Neural progenitor cell (in vitro differentiated cells): ENCODE results near the gene KCNH1. TPM values are rescaled to one million over a fixed set of nuclear protein-coding genes. Genes with fewer than 3 reads are reported as not detected.

Source experiments
- DNase-seq: peaks from one replicate; pipeline ENCODE4 v3.0.0-alpha.2; 2016; ENCODE audit warnings: low spot score
- H2AFZ ChIP-seq: fragments of 200-600 bp; sonication (generic); replicated peaks from 2 replicates; pipeline ENCODE4 v1.6.1; 2016; ENCODE audit warnings: antibody characterized with exemption
- H3F3A ChIP-seq: fragments of 200-600 bp; sonication (generic); 2 replicates; pipeline ENCODE4 v1.6.1; 2016; ENCODE audit warnings: antibody characterized with exemption, low read depth
- H3K27ac ChIP-seq: fragments of 200-600 bp; sonication (generic); 2 replicates; pipeline ENCODE4 v1.5.1; 2016; ENCODE audit warnings: mild to moderate bottlenecking
- H3K27me3 ChIP-seq: fragments of 200-600 bp; sonication (generic); 2 replicates; pipeline ENCODE4 v1.6.1; 2016; ENCODE audit warnings: mild to moderate bottlenecking, moderate library complexity
- H3K36me3 ChIP-seq: fragments of 200-600 bp; sonication (generic); 2 replicates; pipeline ENCODE4 v1.5.1; 2016
- H3K4me1 ChIP-seq: fragments of 200-600 bp; sonication (generic); 2 replicates; pipeline ENCODE4 v1.6.1; 2016; ENCODE audit warnings: mixed run types
- H3K4me2 ChIP-seq: fragments of 200-600 bp; sonication (generic); 2 replicates; pipeline ENCODE4 v1.6.1; 2016
- H3K4me3 ChIP-seq: fragments of 200-600 bp; sonication (generic); 2 replicates; pipeline ENCODE4 v1.5.1; 2016
- H3K79me2 ChIP-seq: fragments of 200-600 bp; sonication (generic); 2 replicates; pipeline ENCODE4 v1.6.1; 2016; ENCODE audit warnings: low read depth
- H3K9ac ChIP-seq: fragments of 200-600 bp; sonication (generic); 2 replicates; pipeline ENCODE4 v1.6.1; 2016
- H3K9me3 ChIP-seq: fragments of 200-600 bp; sonication (generic); 2 replicates; pipeline ENCODE4 v1.5.1; 2016; ENCODE audit warnings: low read depth
- H4K20me1 ChIP-seq: fragments of 200-600 bp; sonication (generic); 2 replicates; pipeline ENCODE4 v1.6.1; 2016; ENCODE audit warnings: low read depth
- H3K27ac Mint-ChIP-seq: 3 replicates; pipeline ENCODE4 v1.8.0; 2021; ENCODE audit warnings: mixed read lengths
- H3K27me3 Mint-ChIP-seq: 2 replicates; pipeline ENCODE4 v1.8.0; 2022; ENCODE audit warnings: low read depth, mild to moderate bottlenecking, inconsistent platforms, moderate library complexity, mixed read lengths; ENCODE audit not compliant: insufficient read depth
- H3K36me3 Mint-ChIP-seq: 3 replicates; pipeline ENCODE4 v1.8.0; 2021; ENCODE audit warnings: mixed read lengths
- H3K4me1 Mint-ChIP-seq: 3 replicates; pipeline ENCODE4 v1.8.0; 2021; ENCODE audit warnings: mixed read lengths
- H3K4me3 Mint-ChIP-seq: 3 replicates; pipeline ENCODE4 v1.8.0; 2021; ENCODE audit warnings: mild to moderate bottlenecking, moderate library complexity, mixed read lengths
- H3K9me3 Mint-ChIP-seq: 3 replicates; pipeline ENCODE4 v1.8.0; 2020; ENCODE audit warnings: mixed read lengths
- CTCF ChIP-seq: fragments of 200-600 bp; sonication (generic); IDR thresholded peaks from 2 replicates; pipeline ENCODE4 v1.5.1; 2017; ENCODE audit warnings: antibody characterized with exemption, mild to moderate bottlenecking
- EZH2 ChIP-seq: fragments of 200-600 bp; sonication (generic); IDR thresholded peaks from 2 replicates; pipeline ENCODE4 v1.6.1; 2017; ENCODE audit warnings: antibody characterized with exemption, mild to moderate bottlenecking, moderate library complexity
- EZH2phosphoT487 ChIP-seq: fragments of 200-600 bp; sonication (generic); IDR thresholded peaks from 2 replicates; pipeline ENCODE4 v1.6.1; 2017; ENCODE audit warnings: antibody characterized with exemption
- total RNA-seq: library from RNA; depleted of rRNA; stranded (reverse); fragments of >200 nt; gene quantifications from 2 replicates; pipeline ENCODE4 v1.2.3, GENCODE V29; 2015; ENCODE audit warnings: low replicate concordance

Gene KCNH1
- total RNA-seq, 1 donor from 2014 or later: 1.6 TPM

DNA sequence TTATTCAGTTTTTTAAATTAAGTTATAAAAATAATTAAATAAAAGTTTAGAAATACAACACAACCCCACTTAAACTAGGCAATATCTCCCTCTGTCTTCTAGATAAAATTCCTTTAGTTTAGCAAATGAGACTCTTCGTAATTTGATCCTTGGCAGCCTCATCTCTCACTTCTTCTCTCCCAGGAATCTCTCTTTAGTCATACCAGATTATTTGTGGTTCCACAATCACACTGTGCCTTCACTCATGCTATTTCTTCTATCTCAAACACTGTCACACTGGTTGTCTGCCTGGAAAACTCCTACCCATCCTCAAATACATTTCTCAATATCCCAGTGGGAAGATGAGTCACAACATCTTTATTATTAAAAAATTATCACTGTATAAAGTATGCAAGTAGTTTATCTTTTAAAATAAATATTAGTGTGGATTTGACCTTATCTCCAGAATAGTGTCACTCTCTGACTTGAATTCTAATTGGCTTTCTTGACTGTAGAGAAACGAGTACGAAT lies 195.5 kb downstream of the KCNH1 start:
- Histone ChIP-seq H4K20me1 (no peaks in the 10 kb centered on the region), H3K4me1 (peaks cover 7% of the 10 kb centered on the region), H3K36me3 (no peaks in the 10 kb centered on the region), H3K79me2 (no peaks in the 10 kb centered on the region), H3K27me3 (no peaks in the 10 kb centered on the region), H3K9ac (no peak overlapping the region), H3F3A (no peaks in the 10 kb centered on the region), H3K4me2 (no peak overlapping the region), H3K4me3 (no peak overlapping the region), H2AFZ (no peak overlapping the region), H3K9me3 (no peaks in the 10 kb centered on the region), H3K27ac (no peak overlapping the region)
- Mint-ChIP-seq H3K9me3 (no peaks in the 10 kb centered on the region), H3K4me3 (no peak overlapping the region), H3K27ac (no peak overlapping the region), H3K4me1 (no peaks in the 10 kb centered on the region), H3K27me3 (no peaks in the 10 kb centered on the region), H3K36me3 (no peaks in the 10 kb centered on the region)
- DNase-seq: no peak
- TF ChIP-seq EZH2: no peak
- no peak for TF ChIP-seq CTCF
- TF ChIP-seq EZH2phosphoT487: no peak

DNA sequence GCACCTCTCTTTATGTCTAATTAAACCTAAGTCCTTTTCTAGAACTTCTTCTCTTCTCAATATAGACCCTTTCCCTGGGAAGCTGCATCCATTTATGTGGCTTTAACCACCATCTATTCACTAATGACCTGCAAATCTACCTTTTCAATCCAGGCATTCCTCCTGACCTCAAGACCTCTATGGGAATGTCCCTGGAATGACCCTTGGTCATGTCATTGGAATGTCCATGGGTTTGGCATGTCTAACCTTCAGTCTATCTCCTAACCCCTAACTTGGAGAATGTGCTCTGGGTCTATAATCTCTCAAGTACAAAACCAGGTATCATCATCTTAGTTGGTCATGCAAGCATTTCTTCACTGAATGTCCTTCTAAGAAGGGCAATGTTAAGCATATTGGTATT lies 196.1 kb downstream of the KCNH1 start:
- H3K4me1 Mint-ChIP-seq: no peaks in the 10 kb centered on the region
- H3K27ac ChIP-seq: no peak overlapping the region
- no peak overlapping the region for H2AFZ ChIP-seq
- H3K79me2 ChIP-seq: no peaks in the 10 kb centered on the region
- peaks cover 7% of the 10 kb centered on the region for H3K4me1 ChIP-seq
- H3K36me3 ChIP-seq: no peaks in the 10 kb centered on the region
- TF ChIP-seq EZH2 (no peak), CTCF (no peak), EZH2phosphoT487 (no peak)
- no peak for DNase-seq
- no peak overlapping the region for H3K27ac Mint-ChIP-seq
- H3K27me3 Mint-ChIP-seq: no peaks in the 10 kb centered on the region
- H3K9me3 ChIP-seq: no peaks in the 10 kb centered on the region
- H3F3A ChIP-seq: no peaks in the 10 kb centered on the region
- no peak overlapping the region for H3K4me3 ChIP-seq
- H3K4me2 ChIP-seq: no peak overlapping the region
- no peaks in the 10 kb centered on the region for H3K9me3 Mint-ChIP-seq
- no peaks in the 10 kb centered on the region for H3K36me3 Mint-ChIP-seq
- H3K9ac ChIP-seq: no peak overlapping the region
- H4K20me1 ChIP-seq: no peaks in the 10 kb centered on the region
- H3K27me3 ChIP-seq: no peaks in the 10 kb centered on the region
- H3K4me3 Mint-ChIP-seq: no peak overlapping the region

DNA sequence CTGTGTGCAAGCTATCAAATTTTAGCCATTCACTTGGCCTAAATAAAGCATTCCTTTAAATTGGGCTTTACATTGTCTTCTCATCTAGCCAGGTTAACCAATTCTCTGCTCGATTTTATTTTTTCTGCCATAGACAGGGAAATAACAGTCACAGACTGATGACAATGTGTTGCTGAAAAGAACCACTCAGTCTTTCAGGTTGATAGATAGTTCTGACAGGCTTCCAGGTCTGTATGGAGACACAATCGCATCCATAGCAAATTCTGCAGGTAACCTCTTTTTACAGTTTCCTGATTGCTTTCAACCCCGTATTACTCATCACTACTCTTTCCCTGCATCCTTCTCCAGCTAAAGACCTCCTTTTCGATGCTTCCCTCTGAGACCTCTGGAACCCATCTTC lies 198.0 kb downstream of the KCNH1 start:
- Mint-ChIP-seq H3K27me3 (no peaks in the 10 kb centered on the region), H3K27ac (no peak overlapping the region), H3K4me3 (no peak overlapping the region), H3K36me3 (no peaks in the 10 kb centered on the region), H3K9me3 (no peaks in the 10 kb centered on the region), H3K4me1 (no peaks in the 10 kb centered on the region)
- Histone ChIP-seq H3K4me1 (peaks cover 7% of the 10 kb centered on the region), H3K27me3 (no peaks in the 10 kb centered on the region), H2AFZ (no peak overlapping the region), H3K9ac (no peak overlapping the region), H3K4me2 (no peak overlapping the region), H4K20me1 (no peaks in the 10 kb centered on the region), H3K36me3 (no peaks in the 10 kb centered on the region), H3K27ac (no peak overlapping the region), H3K9me3 (no peaks in the 10 kb centered on the region), H3K4me3 (no peak overlapping the region), H3F3A (no peaks in the 10 kb centered on the region), H3K79me2 (no peaks in the 10 kb centered on the region)
- no peak for TF ChIP-seq EZH2phosphoT487
- no peak for TF ChIP-seq EZH2
- TF ChIP-seq CTCF: no peak
- no peak for DNase-seq
